Endodermal cell (in vitro differentiated cells): ENCODE data around the gene KIF26A. TPM values are rescaled to one million over a fixed set of nuclear protein-coding genes. Genes with fewer than 3 reads are reported as not detected.

Experiments used
- DNase-seq: peaks from one replicate; pipeline ENCODE4 v3.0.0-alpha.2; 2017
- H3K27ac ChIP-seq: 2 replicates; pipeline ENCODE4 v1.5.1; 2013; ENCODE audit warnings: mild to moderate bottlenecking, low read depth, low read length, moderate library complexity
- H3K27me3 ChIP-seq: 2 replicates; pipeline ENCODE4 v1.6.1; 2013; ENCODE audit warnings: mild to moderate bottlenecking, low read length, moderate library complexity; ENCODE audit not compliant: insufficient read depth, control insufficient read depth, poor library complexity, severe bottlenecking
- H3K36me3 ChIP-seq: 2 replicates; pipeline ENCODE4 v1.7.0; 2013; ENCODE audit warnings: mild to moderate bottlenecking, low read length, moderate library complexity; ENCODE audit not compliant: control insufficient read depth, insufficient read depth
- H3K4me1 ChIP-seq: one replicate; pipeline ENCODE4 v1.7.0; 2013; ENCODE audit warnings: low read length; ENCODE audit not compliant: control insufficient read depth, insufficient read depth
- H3K4me3 ChIP-seq: 2 replicates; pipeline ENCODE4 v1.5.1; 2013; ENCODE audit warnings: mild to moderate bottlenecking, low read length, moderate library complexity
- H3K9ac ChIP-seq: 2 replicates; pipeline ENCODE4 v1.6.1; 2013; ENCODE audit warnings: mild to moderate bottlenecking, low read length, moderate library complexity; ENCODE audit not compliant: poor library complexity, severe bottlenecking; ENCODE audit errors: extremely low read depth
- H3K9me3 ChIP-seq: 2 replicates; pipeline ENCODE4 v1.6.1; 2013; ENCODE audit warnings: mild to moderate bottlenecking, low read length, moderate library complexity; ENCODE audit not compliant: control insufficient read depth
- H3K27ac Mint-ChIP-seq: 2 replicates; pipeline ENCODE4 v1.8.0; 2020; ENCODE audit warnings: mixed read lengths
- H3K27me3 Mint-ChIP-seq: 2 replicates; pipeline ENCODE4 v1.8.0; 2021; ENCODE audit warnings: mild to moderate bottlenecking, mixed read lengths; ENCODE audit not compliant: insufficient read depth
- H3K36me3 Mint-ChIP-seq: 2 replicates; pipeline ENCODE4 v1.8.0; 2020; ENCODE audit warnings: low read depth, mixed read lengths
- H3K4me1 Mint-ChIP-seq: 2 replicates; pipeline ENCODE4 v1.8.0; 2020; ENCODE audit warnings: mixed read lengths
- H3K4me3 Mint-ChIP-seq: 2 replicates; pipeline ENCODE4 v1.8.0; 2020; ENCODE audit warnings: mild to moderate bottlenecking, moderate library complexity, mixed read lengths
- H3K9me3 Mint-ChIP-seq: 2 replicates; pipeline ENCODE4 v1.8.0; 2020; ENCODE audit warnings: mild to moderate bottlenecking, mixed read lengths
- WGBS, 2 experiments: methylation state at CpG; one replicate each; pipeline versions ENCODE4 v1.1.5 to v1.1.7; 2013; ENCODE audit warnings: missing lambda C conversion rate in 2 of 2, mixed read lengths in 1 of 2; ENCODE audit not compliant: insufficient coverage in 1 of 2, insufficient read length in 1 of 2; 5-methylcytosine and 5-hydroxymethylcytosine counted together
- total RNA-seq, 2 donors: library from RNA; stranded (reverse); fragmentation: NEBNext Ultra II Directional in 1 of 2; extraction: Animal tissue kit (Norgen Biotek cat#: 25700) in 1 of 2; gene quantifications; 2 replicates in 1 of 2; 3 replicates in 1 of 2; pipeline ENCODE4 v1.2.1, GENCODE V29; 2021
- TF ChIP-seq, protein P1 (sequence below): fragments of 200-600 bp; sonication (generic); conservative IDR thresholded peaks from 2 replicates; pipeline ENCODE4 v1.5.0; 2021; ENCODE audit warnings: antibody characterized with exemption, mild to moderate bottlenecking

KIF26A gene
- total RNA-seq, 2 donors from 2014 or later = 36.7 to 54.8 TPM

GRCh38 chr14:104101086-104101621, 37.2 kb upstream of the KIF26A start:
- Histone ChIP-seq H3K4me3 (no peak overlapping the region), H3K9ac (no peak overlapping the region), H3K9me3 (no peaks in the 10 kb centered on the region), H3K27me3 (no peaks in the 10 kb centered on the region), H3K4me1 (no peaks in the 10 kb centered on the region), H3K36me3 (no peaks in the 10 kb centered on the region), H3K27ac (no peak overlapping the region)
- Mint-ChIP-seq H3K27ac (no peak overlapping the region), H3K27me3 (no peaks in the 10 kb centered on the region), H3K4me1 (no peaks in the 10 kb centered on the region), H3K9me3 (no peaks in the 10 kb centered on the region), H3K4me3 (no peak overlapping the region), H3K36me3 (no peaks in the 10 kb centered on the region)
- 85 to 94% methylated on average over 9 to 16 of the region's 16 CpGs for WGBS, 2 experiments
- DNase-seq = peak; percentile 24
- TF ChIP-seq, protein P1, sequence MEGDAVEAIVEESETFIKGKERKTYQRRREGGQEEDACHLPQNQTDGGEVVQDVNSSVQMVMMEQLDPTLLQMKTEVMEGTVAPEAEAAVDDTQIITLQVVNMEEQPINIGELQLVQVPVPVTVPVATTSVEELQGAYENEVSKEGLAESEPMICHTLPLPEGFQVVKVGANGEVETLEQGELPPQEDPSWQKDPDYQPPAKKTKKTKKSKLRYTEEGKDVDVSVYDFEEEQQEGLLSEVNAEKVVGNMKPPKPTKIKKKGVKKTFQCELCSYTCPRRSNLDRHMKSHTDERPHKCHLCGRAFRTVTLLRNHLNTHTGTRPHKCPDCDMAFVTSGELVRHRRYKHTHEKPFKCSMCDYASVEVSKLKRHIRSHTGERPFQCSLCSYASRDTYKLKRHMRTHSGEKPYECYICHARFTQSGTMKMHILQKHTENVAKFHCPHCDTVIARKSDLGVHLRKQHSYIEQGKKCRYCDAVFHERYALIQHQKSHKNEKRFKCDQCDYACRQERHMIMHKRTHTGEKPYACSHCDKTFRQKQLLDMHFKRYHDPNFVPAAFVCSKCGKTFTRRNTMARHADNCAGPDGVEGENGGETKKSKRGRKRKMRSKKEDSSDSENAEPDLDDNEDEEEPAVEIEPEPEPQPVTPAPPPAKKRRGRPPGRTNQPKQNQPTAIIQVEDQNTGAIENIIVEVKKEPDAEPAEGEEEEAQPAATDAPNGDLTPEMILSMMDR = no peak

DNA sequence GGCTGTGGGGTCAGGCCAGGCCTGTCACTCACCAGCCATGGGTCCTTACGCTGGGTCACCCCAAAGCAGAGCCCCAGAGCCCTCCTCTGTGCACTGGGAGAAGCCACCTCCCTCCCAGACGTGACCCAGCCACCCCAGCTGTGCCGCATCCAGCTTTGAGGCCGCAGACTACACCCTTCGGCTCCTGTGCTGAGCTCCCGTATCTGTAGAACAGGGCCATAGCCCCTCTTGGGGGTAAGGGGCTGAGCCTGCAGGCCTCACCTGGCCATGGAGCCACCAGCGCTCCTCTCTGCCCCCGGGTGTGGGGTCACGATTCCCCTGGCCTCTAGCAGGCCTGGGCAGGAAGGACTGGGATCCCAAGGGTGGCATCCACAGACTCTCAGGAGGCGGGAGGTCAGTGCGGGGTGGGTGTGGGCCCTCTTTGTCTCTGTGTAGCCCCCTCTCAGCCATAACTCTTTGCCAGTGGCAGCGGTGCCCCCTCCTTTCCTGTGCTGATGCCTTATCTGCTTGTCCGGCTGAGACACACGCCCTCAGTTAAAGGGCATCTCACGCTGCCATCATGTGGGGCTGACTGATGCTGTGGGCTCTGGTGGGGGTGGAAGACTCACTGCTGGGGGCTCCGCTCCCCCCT, 36.6 kb upstream of the KIF26A start:
- H3K27me3 Mint-ChIP-seq = no peaks in the 10 kb centered on the region
- no peak overlapping the region for H3K4me3 Mint-ChIP-seq
- Histone ChIP-seq H3K4me1 (no peaks in the 10 kb centered on the region), H3K27ac (no peak overlapping the region), H3K36me3 (no peaks in the 10 kb centered on the region), H3K9ac (no peak overlapping the region), H3K9me3 (no peaks in the 10 kb centered on the region), H3K4me3 (no peak overlapping the region), H3K27me3 (no peaks in the 10 kb centered on the region)
- H3K27ac Mint-ChIP-seq = no peak overlapping the region
- TF ChIP-seq, protein P1 = no peak
- DNase-seq = peak; percentile 32
- no peaks in the 10 kb centered on the region for H3K4me1 Mint-ChIP-seq
- WGBS, 2 experiments = 81 to 87% methylated on average over 5 to 16 of the region's 16 CpGs
- no peaks in the 10 kb centered on the region for H3K36me3 Mint-ChIP-seq
- H3K9me3 Mint-ChIP-seq = no peaks in the 10 kb centered on the region

GRCh38 chr14:104102282-104102914, 36.0 kb upstream of the KIF26A start:
- WGBS, 2 experiments = 86 to 92% methylated on average over 5 to 15 of the region's 16 CpGs

More at GRCh38 chr14:104102282-104102914, 36.0 kb upstream of the KIF26A start:
- no peak overlapping the region for H3K4me3 ChIP-seq
- Mint-ChIP-seq H3K9me3 (no peaks in the 10 kb centered on the region), H3K36me3 (no peaks in the 10 kb centered on the region), H3K27me3 (no peaks in the 10 kb centered on the region), H3K4me1 (no peaks in the 10 kb centered on the region), H3K27ac (no peak overlapping the region), H3K4me3 (no peak overlapping the region)
- H3K9ac ChIP-seq = no peak overlapping the region
- no peak overlapping the region for H3K27ac ChIP-seq
- no peaks in the 10 kb centered on the region for H3K9me3 ChIP-seq
- DNase-seq = peak; percentile 29
- H3K36me3 ChIP-seq = no peaks in the 10 kb centered on the region
- H3K4me1 ChIP-seq = no peaks in the 10 kb centered on the region
- TF ChIP-seq, protein P1 = no peak
- H3K27me3 ChIP-seq = no peaks in the 10 kb centered on the region
